ELF-1 (cell line): ENCODE measurements around the gene SLC7A9.
"Not testable (repeated sequence)": the region's sequence is repeated elsewhere in the genome, so short reads cannot be mapped to it uniquely, and the experiment has no call there.

Experiments used
- DNase-seq: peaks from one replicate; pipeline ENCODE4 v3.0.0-alpha.2; 2016; ENCODE audit warnings: low read depth, low spot score

SLC7A9 gene

DNA sequence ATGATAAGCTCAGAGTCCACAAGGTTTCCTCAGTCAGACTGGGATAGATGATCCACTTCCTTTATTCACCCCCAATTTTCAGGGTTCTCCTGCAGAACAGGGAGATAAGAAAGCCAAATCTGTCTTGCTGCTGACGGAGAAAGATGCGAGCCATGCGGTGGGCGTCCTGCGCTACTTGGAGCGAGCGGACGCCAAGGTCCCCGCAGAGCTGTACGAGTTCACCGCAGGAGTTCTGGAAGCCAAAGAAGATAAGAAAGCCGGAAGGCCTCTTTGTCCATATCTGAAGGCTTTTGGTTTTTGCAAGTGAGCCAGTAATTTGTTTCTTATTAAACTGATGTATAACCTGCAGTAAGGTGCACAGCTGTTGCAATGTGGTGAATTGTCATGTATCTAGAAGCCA is 66.7 kb downstream of the SLC7A9 start:
- no peak for DNase-seq

DNA sequence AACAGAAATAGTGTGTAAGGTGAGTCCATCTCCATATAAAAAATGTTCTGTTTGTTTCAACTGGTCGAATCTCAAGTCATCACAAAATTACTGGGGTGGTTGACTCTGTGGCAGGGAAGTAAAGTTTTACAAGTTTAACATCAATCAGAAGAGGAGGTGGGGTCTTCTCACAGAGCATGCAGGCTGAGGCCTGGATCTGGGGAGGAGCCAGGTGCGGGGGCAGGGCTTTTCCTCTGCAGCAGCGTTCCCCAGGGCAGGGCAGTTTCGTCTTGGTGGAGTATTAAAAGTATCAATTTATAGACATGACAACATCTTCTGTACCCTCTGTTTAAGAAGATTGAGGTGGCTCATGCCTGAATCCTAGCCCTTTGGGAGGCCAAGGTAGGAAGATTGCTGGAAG is 68.8 kb downstream of the SLC7A9 start:
- DNase-seq, result no peak

GRCh38 chr19:32800191-32800590 is 69.4 kb downstream of the SLC7A9 start:
- DNase-seq, result no peak

GRCh38 chr19:32798201-32798600 is 71.4 kb downstream of the SLC7A9 start:
- DNase-seq, result no peak

- no peak for DNase-seq
These were observed 80.1 kb downstream of the SLC7A9 start for GRCh38 chr19:32789429-32789828.

DNA sequence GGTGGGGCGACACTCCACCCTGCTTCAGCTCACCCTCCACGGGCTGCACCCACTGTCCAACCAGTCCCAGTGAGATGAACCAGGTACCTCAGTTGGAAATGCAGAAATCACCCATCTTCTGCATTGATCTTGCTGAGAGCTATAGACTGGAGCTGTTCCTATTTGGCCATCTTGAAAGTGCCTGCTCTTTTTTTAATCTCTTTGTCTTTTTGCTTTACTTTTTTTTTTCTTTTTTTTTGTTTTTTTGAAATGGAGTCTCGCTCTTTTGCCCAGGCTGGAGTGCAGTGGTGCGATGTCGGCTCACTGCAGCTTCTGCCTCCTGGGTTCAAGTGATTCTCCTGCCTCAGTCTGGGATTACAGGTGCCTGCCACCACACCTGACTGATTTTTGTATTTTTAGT is 81.7 kb downstream of the SLC7A9 start:
- not testable (repeated sequence) for DNase-seq

- DNase-seq, result peak; percentile 90
These were observed 82.3 kb downstream of the SLC7A9 start for GRCh38 chr19:32787161-32787813.

- not testable (repeated sequence) for DNase-seq
These were observed 87.5 kb downstream of the SLC7A9 start for GRCh38 chr19:32782089-32782488.

- DNase-seq, result no peak
These were observed 88.3 kb downstream of the SLC7A9 start for GRCh38 chr19:32781280-32781679.
